Medulla oblongata (tissue), 1 donor: ENCODE measurements around the gene PPP2R2D.
"Not testable (repeated sequence)": the region's sequence is repeated elsewhere in the genome, so short reads cannot be mapped to it uniquely, and the experiment has no call there.

ENCODE experiments used
- DNase-seq: peaks from one replicate; pipeline ENCODE4 v3.0.0-alpha.2; 2015; ENCODE audit errors: extremely low spot score

Gene PPP2R2D

GRCh38 chr10:131908151-131908550, 7.3 kb downstream of the PPP2R2D start:
- no peak for DNase-seq

GRCh38 chr10:131909014-131909808, 8.4 kb downstream of the PPP2R2D start:
- no peak for DNase-seq

- DNase-seq: no peak
These were observed 9.1 kb downstream of the PPP2R2D start for GRCh38 chr10:131909929-131910328.

GRCh38 chr10:131910663-131911314, 10.0 kb downstream of the PPP2R2D start:
- no peak for DNase-seq

- DNase-seq: no peak
These were observed 10.6 kb downstream of the PPP2R2D start for GRCh38 chr10:131911451-131911850.

GRCh38 chr10:131912620-131913019, 11.8 kb downstream of the PPP2R2D start:
- DNase-seq: no peak

- no peak for DNase-seq
These were observed 14.7 kb downstream of the PPP2R2D start for GRCh38 chr10:131915484-131915883.

- no peak for DNase-seq
These were observed 15.4 kb downstream of the PPP2R2D start for GRCh38 chr10:131915990-131916766.

- not testable (repeated sequence) for DNase-seq
These were observed 16.0 kb downstream of the PPP2R2D start for GRCh38 chr10:131916767-131917160.

- not testable (repeated sequence) for DNase-seq
These were observed 16.7 kb downstream of the PPP2R2D start for GRCh38 chr10:131917496-131917895.

GRCh38 chr10:131919461-131919860, 18.7 kb downstream of the PPP2R2D start:
- DNase-seq: not testable (repeated sequence)

GRCh38 chr10:131920151-131920550, 19.3 kb downstream of the PPP2R2D start:
- no peak for DNase-seq

GRCh38 chr10:131920693-131921092, 19.9 kb downstream of the PPP2R2D start:
- DNase-seq: no peak

- peak; percentile 60 for DNase-seq
These were observed 20.4 kb downstream of the PPP2R2D start for GRCh38 chr10:131921184-131921583.

GRCh38 chr10:131923038-131923756, 22.4 kb downstream of the PPP2R2D start:
- DNase-seq: no peak

- DNase-seq: no peak
These were observed 24.3 kb downstream of the PPP2R2D start for GRCh38 chr10:131925011-131925649.

- no peak for DNase-seq
These were observed 24.9 kb downstream of the PPP2R2D start for GRCh38 chr10:131925716-131926115.

GRCh38 chr10:131926253-131926652, 25.4 kb downstream of the PPP2R2D start:
- no peak for DNase-seq

- no peak for DNase-seq
These were observed 26.2 kb downstream of the PPP2R2D start for GRCh38 chr10:131926743-131927595.
